GM21576 (cell line): ENCODE measurements around the gene HCN4.
"Not testable (repeated sequence)": the region's sequence is repeated elsewhere in the genome, so short reads cannot be mapped to it uniquely, and the experiment has no call there.

ENCODE experiments used
- ATAC-seq: cut with Tn5 transposase; IDR thresholded peaks from one replicate; pipeline ENCODE4 v1.9.1; 2021; ENCODE audit warnings: mild to moderate bottlenecking, moderate library complexity; ENCODE audit not compliant: unreplicated experiment

Gene HCN4

GRCh38 chr15:73368301-73369136 lies at the start of gene HCN4:
Gene HCN4, minus strand, starts transcription at chr15:73368958. Its CDS starts 688 bp downstream, at chr15:73368270.
- ATAC-seq, result no peak

- no peak for ATAC-seq
Observed at GRCh38 chr15:73414876-73415275, 46.1 kb upstream of the HCN4 start.

- ATAC-seq, result no peak
Observed at GRCh38 chr15:73403171-73403570, 34.4 kb upstream of the HCN4 start.

- not testable (repeated sequence) for ATAC-seq
Observed at GRCh38 chr15:73400222-73400621, 31.5 kb upstream of the HCN4 start.

- ATAC-seq, result no peak
Observed at GRCh38 chr15:73398861-73399260, 30.1 kb upstream of the HCN4 start.

- no peak for ATAC-seq
Observed at GRCh38 chr15:73397461-73397860, 28.7 kb upstream of the HCN4 start.

GRCh38 chr15:73395671-73396070 lies 26.9 kb upstream of the HCN4 start:
- no peak for ATAC-seq

GRCh38 chr15:73394782-73395181 lies 26.0 kb upstream of the HCN4 start:
- ATAC-seq, result no peak

GRCh38 chr15:73393336-73393735 lies 24.6 kb upstream of the HCN4 start:
- ATAC-seq, result no peak

GRCh38 chr15:73392025-73392424 lies 23.3 kb upstream of the HCN4 start:
- no peak for ATAC-seq

- ATAC-seq, result no peak
Observed at GRCh38 chr15:73391128-73391872, 22.5 kb upstream of the HCN4 start.

- ATAC-seq, result no peak
Observed at GRCh38 chr15:73389971-73390544, 21.3 kb upstream of the HCN4 start.

- no peak for ATAC-seq
Observed at GRCh38 chr15:73389539-73389938, 20.8 kb upstream of the HCN4 start.

- no peak for ATAC-seq
Observed at GRCh38 chr15:73388256-73388781, 19.6 kb upstream of the HCN4 start.

- ATAC-seq, result no peak
Observed at GRCh38 chr15:73387507-73388255, 18.9 kb upstream of the HCN4 start.

GRCh38 chr15:73386886-73387506 lies 18.2 kb upstream of the HCN4 start:
- ATAC-seq, result no peak

- ATAC-seq, result no peak
Observed at GRCh38 chr15:73386238-73386637, 17.5 kb upstream of the HCN4 start.

GRCh38 chr15:73385205-73385604 lies 16.4 kb upstream of the HCN4 start:
- no peak for ATAC-seq

GRCh38 chr15:73383310-73384189 lies 14.8 kb upstream of the HCN4 start:
- ATAC-seq, result no peak
